Measurements from ENCODE around the gene IMMP2L. TPM values are rescaled to one million over a fixed set of nuclear protein-coding genes. Genes with fewer than 3 reads are reported as not detected.
"Not testable (repeated sequence)": the region's sequence is repeated elsewhere in the genome, so short reads cannot be mapped to it uniquely, and the experiment has no call there.

Gene IMMP2L
- total RNA-seq, 6 experiments from 2014 or later: 14.2 to 25.3 (median 19.7) TPM

- DNase-seq (no peak), ATAC-seq (no peak)
- Histone ChIP-seq H3K4me3 (no peak overlapping the region), H3K4me1 (no peaks in the 10 kb centered on the region), H3K27ac (no peak overlapping the region), H3K27me3 (no peaks in the 10 kb centered on the region), H3K9me3 (no peaks in the 10 kb centered on the region), H3K36me3 (no peaks in the 10 kb centered on the region)
- intact Hi-C loops (cut with DNase I): no loop called here
- 88% methylated on average over 3 of the region's 3 CpGs for WGBS (ENCODE audit: insufficient coverage, low coverage, low lambda C conversion rate, missing lambda C conversion rate)
- no peak for TF ChIP-seq CTCF (IDR thresholded peaks at IDR 0.05)
Measured at GRCh38 chr7:111510584-111511378, 51.5 kb downstream of the IMMP2L start.

DNA sequence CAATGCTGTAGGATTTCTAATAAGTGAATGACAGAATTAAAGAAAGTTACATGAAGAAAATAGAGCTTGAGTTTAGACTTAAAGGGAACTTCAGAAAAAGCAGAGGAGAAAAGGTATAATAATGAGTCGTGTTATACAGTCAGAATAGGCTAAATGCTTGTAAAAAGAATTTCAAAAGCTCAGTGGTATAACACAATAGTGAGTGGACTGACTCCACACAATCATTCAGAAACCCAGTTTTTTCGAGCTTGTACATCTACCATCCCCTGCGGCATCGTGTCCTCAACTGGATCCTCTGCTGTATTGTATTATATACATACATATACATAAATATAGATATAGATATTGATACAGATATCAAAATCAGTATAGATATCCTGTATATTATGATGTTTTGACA, 52.2 kb downstream of the IMMP2L start:
- no peaks in the 10 kb centered on the region for H3K4me1 ChIP-seq
- 97% methylated on average over 3 of the region's 4 CpGs for WGBS (ENCODE audit: insufficient coverage, low coverage, low lambda C conversion rate, missing lambda C conversion rate)
- no peak overlapping the region for H3K4me3 ChIP-seq
- no peaks in the 10 kb centered on the region for H3K27me3 ChIP-seq
- ATAC-seq (no peak), DNase-seq (no peak)
- no peaks in the 10 kb centered on the region for H3K9me3 ChIP-seq
- H3K36me3 ChIP-seq: no peaks in the 10 kb centered on the region
- H3K27ac ChIP-seq: no peak overlapping the region
- TF ChIP-seq POLR2A (IDR thresholded peaks at IDR 0.05): no peak
- no peak for TF ChIP-seq CTCF (IDR thresholded peaks at IDR 0.05)
- intact Hi-C loops (cut with DNase I): no loop called here

GRCh38 chr7:111509288-111509687, 53.0 kb downstream of the IMMP2L start:
- Histone ChIP-seq H3K27me3 (no peaks in the 10 kb centered on the region), H3K36me3 (no peaks in the 10 kb centered on the region), H3K4me1 (no peaks in the 10 kb centered on the region), H3K27ac (no peak overlapping the region), H3K9me3 (no peaks in the 10 kb centered on the region), H3K4me3 (no peak overlapping the region)
- no peak for TF ChIP-seq POLR2A (IDR thresholded peaks at IDR 0.05)
- TF ChIP-seq CTCF (IDR thresholded peaks at IDR 0.05): no peak
- intact Hi-C loops (cut with DNase I): no loop called here
- no peak for ATAC-seq
- no peak for DNase-seq
- 87% methylated on average over 1 of the region's 1 CpG for WGBS (ENCODE audit: insufficient coverage, low coverage, low lambda C conversion rate, missing lambda C conversion rate)

- intact Hi-C loops (cut with DNase I): no loop called here
- WGBS (ENCODE audit: insufficient coverage, low coverage, low lambda C conversion rate, missing lambda C conversion rate): 90% methylated on average over 4 of the region's 4 CpGs
- ATAC-seq: no peak
Measured at GRCh38 chr7:111508387-111508786, 53.9 kb downstream of the IMMP2L start.

GRCh38 chr7:111505422-111505821, 56.9 kb downstream of the IMMP2L start:
- H3K4me1 ChIP-seq; H3K9me3 ChIP-seq; DNase-seq; ATAC-seq; H3K27me3 ChIP-seq; H3K36me3 ChIP-seq; intact Hi-C loops (cut with DNase I); H3K27ac ChIP-seq; H3K4me3 ChIP-seq: not testable (repeated sequence)

More at GRCh38 chr7:111508387-111508786, 53.9 kb downstream of the IMMP2L start:
- no peaks in the 10 kb centered on the region for H3K27me3 ChIP-seq
- DNase-seq: no peak
- no peak overlapping the region for H3K27ac ChIP-seq
- no peaks in the 10 kb centered on the region for H3K4me1 ChIP-seq
- no peak for TF ChIP-seq POLR2A (IDR thresholded peaks at IDR 0.05)
- TF ChIP-seq CTCF (IDR thresholded peaks at IDR 0.05): no peak
- no peaks in the 10 kb centered on the region for H3K9me3 ChIP-seq
- H3K36me3 ChIP-seq: no peaks in the 10 kb centered on the region
- H3K4me3 ChIP-seq: no peak overlapping the region

DNA sequence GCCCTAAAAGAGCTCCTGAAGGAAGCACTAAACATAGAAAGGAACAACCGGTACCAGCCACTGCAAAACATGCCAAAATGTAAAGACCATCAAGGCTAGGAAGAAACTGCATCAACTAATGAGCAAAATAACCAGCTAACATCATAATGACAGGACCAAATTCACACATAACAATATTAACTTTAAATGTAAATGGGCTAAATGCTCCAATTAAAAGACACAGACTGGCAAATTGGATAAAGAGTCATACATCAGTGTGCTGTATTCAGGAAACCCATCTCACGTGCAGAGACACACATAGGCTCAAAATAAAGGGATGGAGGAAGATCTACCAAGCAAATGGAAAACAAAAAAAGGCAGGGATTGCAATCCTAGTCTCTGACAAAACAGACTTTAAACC, 60.5 kb downstream of the IMMP2L start:
- H3K9me3 ChIP-seq; DNase-seq; H3K4me3 ChIP-seq; H3K27ac ChIP-seq; H3K27me3 ChIP-seq; H3K36me3 ChIP-seq; intact Hi-C loops (cut with DNase I); ATAC-seq; H3K4me1 ChIP-seq: not testable (repeated sequence)
- 100% methylated on average over 2 of the region's 2 CpGs for WGBS (ENCODE audit: insufficient coverage, low coverage, low lambda C conversion rate, missing lambda C conversion rate)

Data from right lobe of liver (tissue), 6 donors.